ELR (cell line): ENCODE data around the gene FAM47B.

Experiments used
- DNase-seq: peaks from one replicate; pipeline ENCODE4 v3.0.0-alpha.2; 2015; ENCODE audit warnings: low read depth

The FAM47B gene

DNA sequence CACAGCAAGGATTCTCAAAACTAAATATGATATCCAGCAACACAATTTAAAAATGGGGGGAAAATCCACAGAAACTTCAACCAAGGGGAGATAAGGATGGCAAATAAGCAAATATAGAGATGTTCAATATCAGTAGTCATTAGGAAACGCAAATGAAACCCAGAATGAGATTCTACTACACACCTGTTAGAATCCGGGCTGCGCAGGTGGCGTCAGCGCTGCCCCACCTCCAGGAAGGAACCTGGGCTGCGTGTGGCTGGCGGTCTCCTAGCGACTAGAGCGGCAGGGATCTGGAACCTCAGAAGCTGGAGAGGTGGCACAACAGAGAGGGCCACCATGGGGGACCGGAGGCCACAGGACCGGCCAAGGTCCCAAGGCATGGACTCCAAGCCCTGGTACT lies at the start of gene FAM47B:
Gene FAM47B, plus strand, starts transcription at position 301 of the 400 bp plus-strand sequence. Its CDS starts 36 bp downstream, at position 337.
- no peak for DNase-seq

DNA sequence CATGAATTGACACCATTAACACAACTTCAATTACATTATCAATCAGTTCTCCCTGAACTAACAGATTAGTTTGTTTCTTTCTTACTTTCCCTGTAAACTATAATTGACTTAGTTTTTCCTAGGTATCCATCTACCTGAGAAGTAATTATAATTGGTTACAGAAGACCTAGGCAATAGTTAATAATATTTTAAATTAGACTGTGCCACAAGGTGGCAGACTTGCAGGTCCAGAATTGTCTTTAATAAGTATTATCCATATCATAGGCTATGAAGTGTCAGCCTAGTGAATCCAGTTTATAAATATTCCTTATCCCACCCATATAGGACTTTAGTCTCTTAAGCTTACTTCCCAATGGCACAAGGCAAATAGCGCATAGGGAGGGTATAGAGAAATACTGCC lies 48.9 kb upstream of the FAM47B start:
- peak; percentile 31 for DNase-seq

DNA sequence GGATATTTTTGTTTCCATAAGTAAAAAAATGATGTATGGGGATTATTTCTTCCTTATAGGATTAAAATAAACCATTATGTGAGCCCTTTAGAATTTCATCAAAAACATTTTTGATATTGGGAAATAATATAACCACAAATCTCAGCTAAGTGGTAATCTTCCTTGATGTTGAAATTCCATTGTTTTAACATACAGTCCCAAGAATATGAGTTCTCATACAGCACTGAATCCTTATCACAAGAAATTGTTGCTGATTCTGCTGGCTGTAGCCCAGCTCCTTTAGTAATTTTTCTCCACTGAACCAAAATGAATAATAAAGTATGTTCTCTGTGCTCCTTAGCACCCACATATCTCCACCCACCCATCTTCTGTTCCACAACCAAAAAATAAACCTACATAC lies 41.9 kb upstream of the FAM47B start:
- no peak for DNase-seq

- no peak for DNase-seq
Observed at GRCh38 chrX:34901761-34902160, 40.8 kb upstream of the FAM47B start.

GRCh38 chrX:34903316-34903715 lies 39.3 kb upstream of the FAM47B start:
- peak; percentile 13 for DNase-seq

GRCh38 chrX:34909151-34909550 lies 33.4 kb upstream of the FAM47B start:
- DNase-seq, result no peak

- no peak for DNase-seq
Observed at GRCh38 chrX:34915463-34916225, 27.0 kb upstream of the FAM47B start.

DNA sequence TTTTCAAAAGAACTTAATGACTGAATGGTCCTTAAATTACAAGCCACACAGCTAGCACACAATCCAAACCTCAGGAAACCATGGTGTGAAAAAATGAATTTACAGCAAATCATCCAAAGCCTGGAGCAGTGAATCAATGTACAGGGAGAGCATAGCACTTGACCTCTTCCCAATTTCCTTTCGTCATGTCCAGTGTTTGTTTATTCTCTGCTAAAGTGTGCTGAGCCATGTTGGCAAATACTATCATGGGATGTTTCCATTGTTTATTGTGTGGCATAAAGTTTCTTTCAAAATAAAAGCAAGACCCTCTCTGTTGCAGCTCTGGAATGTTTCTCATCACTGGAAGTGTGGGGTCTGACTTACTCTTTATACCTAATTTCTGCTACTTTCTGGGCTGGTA lies 25.4 kb upstream of the FAM47B start:
- peak; percentile 3 for DNase-seq

- peak; percentile 76 for DNase-seq
Observed at GRCh38 chrX:34918091-34918736, 24.4 kb upstream of the FAM47B start.

GRCh38 chrX:34918856-34919255 lies 23.7 kb upstream of the FAM47B start:
- peak; percentile 80 for DNase-seq

DNA sequence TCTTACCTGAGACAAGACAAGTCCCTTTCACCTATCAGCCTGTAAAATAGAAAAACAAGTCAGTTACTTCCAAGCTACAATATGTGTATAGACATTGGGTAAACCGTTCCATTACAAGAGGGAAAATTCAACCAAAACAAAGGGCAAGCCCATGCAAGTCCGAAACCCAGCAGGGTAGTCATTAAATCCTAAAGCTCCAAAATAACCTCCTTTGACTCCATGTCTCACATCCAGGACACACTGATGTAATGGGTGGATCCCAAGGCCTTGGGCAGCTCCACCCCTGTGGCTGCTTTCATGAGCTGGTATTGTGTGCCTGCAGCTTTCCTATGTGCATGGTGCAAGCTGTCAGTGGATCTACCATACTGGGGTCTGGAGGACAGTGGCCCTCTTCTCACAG lies 14.7 kb upstream of the FAM47B start:
- DNase-seq, result no peak

DNA sequence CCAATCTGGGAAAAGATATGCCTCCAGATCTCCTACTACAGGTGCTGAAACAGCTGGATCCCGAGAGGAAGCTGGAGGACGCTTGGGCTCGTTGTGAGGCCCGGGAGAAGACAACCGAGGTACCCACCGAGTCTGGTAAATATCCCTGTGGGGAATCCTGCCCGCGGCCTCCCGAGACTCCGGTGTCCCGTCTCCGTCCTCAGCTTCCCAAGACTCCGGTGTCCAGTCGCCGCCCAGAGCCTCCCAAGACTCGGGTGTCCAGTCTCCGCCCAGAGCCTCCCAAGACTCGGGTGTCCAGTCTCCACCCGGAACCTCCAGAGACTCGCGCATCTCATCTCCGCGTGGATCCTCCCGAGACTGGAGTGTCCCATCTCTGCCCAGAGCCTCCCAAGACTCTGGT lies 639 bp downstream of the FAM47B start:
- no peak for DNase-seq

GRCh38 chrX:34956916-34957315 lies 14.3 kb downstream of the FAM47B start:
- peak; percentile 78 for DNase-seq

DNA sequence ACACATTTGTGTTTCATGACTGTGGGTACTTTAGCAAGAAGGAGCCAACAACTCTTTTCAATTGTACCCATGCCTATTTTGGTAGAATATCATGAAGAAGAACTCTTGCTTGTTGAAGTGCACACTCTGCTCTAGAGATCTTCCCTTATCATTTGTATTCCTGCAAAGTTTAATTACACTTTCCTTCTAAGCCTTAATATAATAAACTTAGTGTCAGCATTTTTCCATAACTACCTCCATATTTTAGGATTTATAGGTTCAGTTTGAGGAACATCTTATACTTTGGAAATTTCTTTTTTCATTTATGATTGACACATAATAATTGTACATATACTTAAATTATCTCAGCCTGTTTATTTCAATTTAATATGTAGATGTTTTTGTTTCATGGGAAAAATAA lies 19.1 kb downstream of the FAM47B start:
- no peak for DNase-seq

DNA sequence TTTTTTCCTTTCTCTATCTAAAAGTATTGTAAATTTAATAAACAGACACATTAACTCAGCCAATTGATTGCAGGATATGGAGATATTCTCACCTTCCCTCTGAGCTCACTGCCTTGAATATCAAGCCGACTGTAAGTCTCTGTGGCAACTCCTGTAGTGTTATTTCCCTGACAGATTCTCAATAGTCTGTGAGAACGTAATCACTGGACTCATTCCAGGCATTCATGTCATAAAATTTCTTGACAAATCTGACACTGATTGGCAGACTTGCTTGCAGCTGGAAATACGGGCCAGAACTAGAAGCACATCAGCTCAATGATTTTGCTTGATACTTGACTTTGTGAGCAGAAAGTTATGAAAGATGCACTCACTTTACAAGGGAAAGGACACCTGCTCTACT lies 29.6 kb downstream of the FAM47B start:
- DNase-seq, result no peak

DNA sequence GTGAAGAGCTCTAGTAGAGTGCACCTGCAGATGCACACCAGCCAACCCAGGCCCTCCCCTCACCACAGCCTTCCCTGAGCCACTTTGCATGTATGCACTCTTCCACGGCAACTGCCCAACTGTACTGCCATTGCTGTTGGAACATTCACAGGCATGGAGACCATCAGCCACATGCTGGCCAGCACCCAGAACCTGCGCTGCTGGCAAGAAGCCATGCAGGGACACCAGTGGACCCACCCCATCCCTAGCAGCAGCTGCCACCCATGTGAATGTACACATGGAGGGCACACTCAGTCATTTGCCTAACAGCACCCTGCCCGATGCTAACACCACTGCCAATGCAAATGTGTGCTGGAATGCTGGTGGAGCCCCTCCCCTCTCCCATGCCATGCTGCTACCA lies 35.6 kb downstream of the FAM47B start:
- DNase-seq, result no peak

- DNase-seq, result no peak
Observed at GRCh38 chrX:34987646-34988045, 45.0 kb downstream of the FAM47B start.
